HG03097 (cell line): ENCODE data around the gene DYNC2LI1.

Experiments used
- ATAC-seq: cut with Tn5 transposase; IDR thresholded peaks from one replicate; pipeline ENCODE4 v1.9.1; 2021; ENCODE audit not compliant: unreplicated experiment, low FRiP score

The DYNC2LI1 gene

DNA sequence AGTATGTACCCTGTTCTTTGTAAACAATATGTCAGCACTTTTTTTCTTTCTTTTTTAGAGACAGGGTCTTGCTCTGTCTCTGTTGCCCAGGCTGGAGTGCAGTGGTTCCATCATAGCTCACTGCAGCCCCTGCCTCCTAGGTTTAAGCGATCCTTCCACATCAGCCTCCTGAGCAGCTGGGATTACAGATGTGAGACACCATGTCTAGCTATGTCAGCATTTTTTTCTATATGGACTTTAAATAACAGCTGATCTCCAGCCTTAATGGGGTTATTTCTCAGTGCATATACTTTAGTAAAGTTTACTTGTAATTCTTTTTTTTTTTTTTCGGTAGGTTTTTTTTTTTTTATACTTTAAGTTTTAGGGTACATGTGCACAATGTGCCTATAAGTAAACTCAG, 38.2 kb downstream of the DYNC2LI1 start:
- ATAC-seq: no peak

GRCh38 chr2:43812947-43813346, 39.1 kb downstream of the DYNC2LI1 start:
- no peak for ATAC-seq

- no peak for ATAC-seq
Measured at GRCh38 chr2:43814711-43815110, 40.9 kb downstream of the DYNC2LI1 start.

DNA sequence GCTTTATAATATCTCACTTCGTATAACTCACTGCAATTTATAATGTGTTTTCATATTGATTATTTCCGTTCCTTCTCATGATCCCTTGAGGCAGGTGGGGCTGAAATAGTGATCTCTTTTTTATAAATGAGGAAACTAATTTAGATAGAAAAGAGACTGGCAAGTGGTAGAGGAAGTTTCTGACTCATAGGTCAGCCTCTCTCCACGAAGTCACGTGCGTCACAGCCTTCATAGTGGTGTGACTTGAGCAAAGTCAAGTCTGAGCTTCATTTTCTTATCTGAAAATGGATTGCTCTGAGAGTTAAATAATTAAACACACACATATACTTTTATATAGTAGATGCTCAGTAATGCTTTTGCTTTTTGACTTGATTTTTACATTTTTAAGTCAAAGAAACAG, 44.9 kb downstream of the DYNC2LI1 start:
- no peak for ATAC-seq

DNA sequence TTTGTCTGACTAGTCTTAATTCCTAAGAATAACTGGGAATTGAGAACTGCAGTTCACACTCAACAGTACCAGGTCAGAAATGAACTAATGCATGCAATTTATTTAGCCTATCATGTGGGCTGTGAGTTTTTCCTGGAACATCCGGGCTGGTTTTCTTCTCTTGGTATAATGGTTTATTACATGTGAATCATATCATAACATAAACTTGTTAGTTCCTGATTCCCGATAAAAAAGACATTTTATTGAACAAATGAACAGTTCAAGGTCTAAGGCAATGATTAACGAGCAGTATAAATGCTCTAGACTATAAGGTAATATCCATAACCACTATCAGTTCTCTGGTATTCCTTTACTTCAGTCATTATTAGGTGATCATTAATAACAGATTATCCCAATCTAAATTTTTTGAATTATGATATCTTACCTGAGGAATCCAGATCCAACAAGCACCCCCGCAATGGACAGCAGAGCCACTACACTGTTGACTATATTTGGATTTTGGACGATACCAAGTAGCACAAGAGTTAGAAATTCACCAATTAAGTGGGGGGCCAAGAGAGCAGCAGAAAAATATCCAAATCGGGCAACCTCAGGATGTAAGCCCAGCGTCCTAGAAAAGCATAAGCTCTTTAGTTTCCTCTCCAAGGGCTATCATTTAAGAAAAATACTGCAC, 45.8 kb downstream of the DYNC2LI1 start:
- ATAC-seq: no peak

DNA sequence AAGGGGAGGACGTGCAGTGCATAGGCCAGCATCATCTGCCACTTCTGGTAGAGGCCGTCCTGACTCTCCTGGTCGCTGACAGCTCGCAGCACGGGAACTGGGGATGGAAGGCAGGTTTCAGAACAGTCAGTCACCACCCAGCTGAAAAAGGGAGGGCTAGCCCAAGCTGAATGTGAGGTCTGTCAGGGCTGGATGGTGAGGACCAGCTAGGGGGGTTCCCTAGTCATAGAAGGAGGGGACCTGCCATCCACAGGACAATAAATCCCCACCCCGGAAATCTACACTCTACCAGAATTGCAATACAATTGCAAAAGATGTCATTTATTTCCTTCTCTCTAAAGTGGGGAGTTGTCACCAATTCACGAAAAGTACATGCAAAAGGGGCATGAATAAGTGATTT, 49.0 kb downstream of the DYNC2LI1 start:
- no peak for ATAC-seq

DNA sequence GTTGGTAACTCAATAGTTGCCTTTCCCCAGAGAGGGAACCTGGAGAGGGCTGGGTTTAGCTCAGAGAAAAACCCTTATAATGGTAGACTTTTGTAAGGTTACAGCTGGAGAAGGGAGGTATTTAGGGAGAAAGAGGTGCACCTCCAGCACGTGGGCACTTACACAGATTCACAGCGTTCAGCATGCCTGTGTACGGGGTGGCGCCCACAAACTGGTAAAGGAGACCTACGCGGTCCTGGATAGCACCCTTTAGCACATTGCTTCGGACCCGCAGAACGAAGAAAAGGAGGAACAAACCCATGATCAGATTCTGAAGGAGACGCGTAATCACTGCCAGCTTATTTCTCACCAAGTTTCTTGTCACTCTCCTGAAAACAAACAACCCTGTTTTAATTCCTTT, 49.9 kb downstream of the DYNC2LI1 start:
- no peak for ATAC-seq

GRCh38 chr2:43824512-43824911, 50.7 kb downstream of the DYNC2LI1 start:
- no peak for ATAC-seq

GRCh38 chr2:43824951-43825493, 51.2 kb downstream of the DYNC2LI1 start:
- ATAC-seq: no peak

- ATAC-seq: no peak
Measured at GRCh38 chr2:43825841-43826240, 52.0 kb downstream of the DYNC2LI1 start.

DNA sequence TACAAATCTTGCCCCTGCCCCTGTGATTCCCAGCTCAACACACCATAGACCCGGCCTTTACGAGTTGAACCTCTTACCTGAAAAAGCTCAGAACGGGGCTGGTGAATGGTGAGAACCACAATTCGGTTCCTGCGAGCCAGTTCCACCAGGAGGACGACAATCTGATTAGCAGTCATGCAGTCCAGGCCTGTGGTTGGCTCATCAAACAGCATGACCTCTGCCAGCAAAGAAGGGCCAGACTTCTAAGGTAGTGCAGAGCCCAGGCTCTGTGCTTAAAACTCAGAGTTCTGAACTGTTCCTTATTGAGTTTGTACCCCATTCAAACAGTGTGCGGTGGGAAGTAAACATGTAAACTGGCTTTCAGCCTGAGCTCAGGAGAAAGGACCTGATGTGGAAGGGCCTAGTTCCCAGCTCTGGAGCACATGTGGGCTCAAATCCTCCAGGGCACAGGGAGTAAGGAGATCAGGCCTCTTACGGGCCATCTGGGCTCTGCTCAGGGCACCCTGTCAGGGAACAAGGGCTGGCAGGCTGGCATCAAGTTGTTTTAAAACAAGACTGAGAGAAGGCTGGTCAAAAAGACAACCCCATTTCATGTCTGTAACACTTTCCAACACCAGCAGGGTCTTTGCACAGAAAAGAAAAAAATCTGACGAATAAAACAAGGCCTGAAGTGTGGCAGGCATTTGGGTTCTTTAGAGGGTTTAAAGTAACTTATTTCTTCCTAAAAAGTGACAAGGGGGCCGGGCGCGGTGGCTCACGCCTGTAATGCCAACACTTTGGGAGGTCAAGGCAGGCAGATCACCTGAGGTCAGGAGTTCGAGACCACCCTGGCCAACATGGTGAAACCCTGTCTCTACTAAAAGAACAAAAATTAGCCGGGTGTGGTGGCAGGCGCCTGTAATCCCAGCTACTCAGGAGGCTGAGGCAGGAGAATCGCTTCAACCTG, 52.7 kb downstream of the DYNC2LI1 start:
- no peak for ATAC-seq

GRCh38 chr2:43831543-43832294, 57.9 kb downstream of the DYNC2LI1 start:
- ATAC-seq: no peak

DNA sequence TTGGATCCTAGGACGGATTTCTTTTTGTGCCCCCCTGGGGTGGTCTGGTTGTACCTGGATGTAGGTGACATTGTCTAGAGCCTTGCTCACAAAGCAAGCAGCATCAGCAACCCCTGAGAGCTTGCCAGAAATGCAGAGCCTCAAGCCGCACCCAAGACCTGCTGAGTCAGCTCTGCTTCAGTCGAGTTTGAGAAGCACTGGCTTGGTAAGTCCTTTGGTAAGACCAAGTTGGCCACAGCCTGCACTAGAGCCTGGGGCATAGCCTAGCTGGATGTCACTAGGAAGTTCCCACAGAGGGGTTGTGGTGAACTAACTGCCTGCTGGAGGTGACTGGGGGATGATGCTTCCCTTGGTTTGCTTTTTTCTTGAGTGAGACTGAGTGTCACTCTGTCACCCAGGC, 58.6 kb downstream of the DYNC2LI1 start:
- ATAC-seq: no peak

DNA sequence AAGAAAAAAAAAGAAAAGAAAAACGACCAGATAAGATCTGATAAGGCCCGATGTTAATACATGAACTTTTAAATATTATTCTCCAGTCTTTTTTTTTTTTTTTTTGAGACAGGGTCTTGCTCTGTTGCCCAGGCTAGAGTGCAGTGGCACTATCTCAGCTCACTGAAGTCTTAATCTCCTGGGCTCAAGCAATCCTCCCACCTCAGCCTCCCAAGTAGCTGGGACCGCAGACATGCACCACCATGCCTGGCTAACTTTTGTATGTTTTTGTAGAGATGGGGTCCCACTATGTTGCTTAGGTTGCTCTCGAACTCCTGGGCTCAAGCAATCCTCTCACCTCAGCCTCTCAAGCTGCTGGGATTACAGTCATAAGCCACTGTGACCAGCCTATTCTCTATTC, 63.2 kb downstream of the DYNC2LI1 start:
- ATAC-seq: no peak

DNA sequence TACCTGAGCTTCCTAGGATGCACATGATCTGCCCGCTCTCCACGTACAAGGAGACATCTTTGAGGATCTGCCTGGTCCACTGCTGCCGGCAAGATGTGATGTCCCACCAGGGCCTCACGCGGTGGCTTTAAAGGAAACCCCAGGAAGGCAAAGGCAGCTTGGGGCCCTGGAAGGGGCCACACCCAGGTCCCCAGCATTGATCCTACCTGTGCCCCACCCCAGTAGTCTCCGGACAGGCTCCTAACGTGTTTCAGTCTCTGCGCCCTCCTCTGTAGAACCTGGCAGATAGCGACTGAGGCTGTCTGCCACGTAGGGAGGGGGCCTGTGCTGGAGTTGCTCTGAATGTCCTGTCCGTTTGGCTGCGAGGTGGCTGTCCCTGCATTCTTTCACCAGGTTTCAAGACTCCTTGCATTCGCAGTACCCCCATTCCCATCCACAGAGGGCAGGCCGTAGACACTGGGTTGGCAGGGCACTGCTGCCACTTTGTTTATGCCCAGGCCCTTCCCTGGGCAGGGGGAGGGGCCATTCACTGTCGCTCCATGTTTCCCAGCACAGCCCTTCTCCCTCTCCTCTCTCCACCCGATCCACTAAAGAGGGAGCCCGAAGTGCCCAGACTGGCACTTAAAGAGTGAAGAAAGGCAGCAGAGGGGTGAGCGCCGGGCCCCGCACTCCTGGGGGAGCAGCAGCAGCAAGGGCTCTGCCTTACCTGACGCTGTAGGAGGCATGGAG, 64.2 kb downstream of the DYNC2LI1 start:
- ATAC-seq: no peak

DNA sequence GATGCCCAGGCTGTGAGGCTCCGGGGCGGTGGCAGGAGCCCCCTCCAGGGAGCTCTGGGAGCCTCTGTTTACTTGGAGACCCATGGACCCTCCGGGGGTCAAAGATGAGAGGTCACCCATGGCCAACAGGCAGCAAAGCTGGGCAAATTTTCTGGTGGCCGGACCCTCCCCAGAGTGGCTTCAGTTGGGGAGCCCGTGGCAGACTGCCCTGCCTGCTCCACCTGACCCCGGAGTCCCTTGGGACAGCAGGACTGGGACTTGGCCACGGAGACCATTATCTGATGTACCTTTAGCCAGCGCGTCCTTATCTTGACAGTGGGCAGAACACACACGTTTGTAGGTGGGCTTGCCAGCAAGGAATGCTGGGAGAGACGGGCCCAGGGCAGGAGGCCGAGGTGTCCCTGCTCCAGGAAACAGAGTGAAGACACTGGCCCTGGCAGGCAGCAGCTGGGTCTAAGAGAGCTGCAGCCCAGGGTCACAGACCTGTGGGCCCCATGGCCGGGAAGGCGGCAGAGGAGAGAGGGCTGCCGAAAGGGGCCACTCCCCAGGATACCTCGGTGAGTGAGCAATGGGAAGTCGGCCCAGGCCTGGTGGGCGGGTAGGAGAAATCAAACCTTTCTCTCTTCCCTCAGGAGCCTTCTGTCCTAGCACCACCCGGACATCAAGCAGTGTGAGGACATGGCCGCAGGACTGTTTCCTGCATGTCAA, 64.9 kb downstream of the DYNC2LI1 start, which contains the start of the genes ABCG5 and ABCG8:
Gene ABCG5, minus strand, starts transcription at position 280 of the 708 bp plus-strand sequence. Its CDS starts 160 bp downstream, at position 120.
Gene ABCG8, plus strand, starts transcription at position 412 of the 708 bp plus-strand sequence. Its CDS starts 83 bp downstream, at position 495.
- ATAC-seq: no peak

- no peak for ATAC-seq
Measured at GRCh38 chr2:43839776-43840564, 66.1 kb downstream of the DYNC2LI1 start.

DNA sequence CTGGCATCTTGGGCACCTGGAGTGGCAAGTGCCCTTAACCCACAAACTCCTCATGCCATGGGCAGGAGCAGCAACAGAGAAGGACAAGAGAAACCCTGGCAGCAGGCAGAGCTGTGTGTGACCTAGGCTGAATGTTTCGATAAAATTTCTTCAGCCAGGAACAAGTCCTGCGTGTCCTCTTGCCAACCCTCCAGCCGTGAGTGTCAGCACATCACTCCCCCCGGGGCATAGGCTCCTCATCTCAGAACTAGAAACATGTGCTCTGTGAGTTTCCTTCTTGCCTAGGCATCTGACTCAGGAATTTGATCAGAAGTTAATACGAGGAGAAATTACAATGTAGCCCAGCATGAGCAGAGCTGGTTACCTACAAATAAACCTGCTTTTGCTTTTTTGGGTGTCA, 67.1 kb downstream of the DYNC2LI1 start:
- ATAC-seq: no peak
